H1 (cell line): ENCODE results near the gene CEP152. TPM values are rescaled to one million over a fixed set of nuclear protein-coding genes. Genes with fewer than 3 reads are reported as not detected.

Source experiments
- CTCF ChIA-PET: fragments of 300-600 bp; sonication (Branson Sonifier 250); formaldehyde crosslinking; loops from one replicate; lab custom pipeline; 2021; ENCODE audit not compliant: partially characterized antibody; lab: Charles Lee
- POLR2A ChIA-PET: fragments of 300-600 bp; sonication (Branson Sonifier 250); formaldehyde crosslinking; loops from one replicate; lab custom pipeline; 2021; ENCODE audit warnings: inconsistent platforms; ENCODE audit not compliant: partially characterized antibody; lab: Charles Lee
- DNase-seq, 2 experiments: peaks; one replicate each; pipeline versions ENCODE4 v3.0.0 to v3.0.0-alpha.2; 2010 to 2022; ENCODE audit warnings: low spot score in 2 of 2, low read depth in 1 of 2, mixed read lengths in 1 of 2
- FAIRE-seq: peaks from 2 replicates; lab custom pipeline; 2011; peaks lifted over from hg19 to GRCh38; lab: Jason Lieb, UNC
- H2AFZ ChIP-seq: 2 replicates; pipeline ENCODE4 v1.8.1; 2012; ENCODE audit warnings: low read length, inconsistent platforms
- H2AK5ac ChIP-seq: 2 replicates; pipeline ENCODE4 v1.6.1; 2013; ENCODE audit warnings: low read depth, low read length
- H2BK120ac ChIP-seq: replicated peaks from 2 replicates; pipeline ENCODE3; 2013; ENCODE audit warnings: low read depth, low read length, inconsistent platforms
- H2BK12ac ChIP-seq: 2 replicates; pipeline ENCODE4 v1.6.1; 2013; ENCODE audit warnings: low read depth, low read length
- H2BK15ac ChIP-seq: 2 replicates; pipeline ENCODE4 v1.6.1; 2013; ENCODE audit warnings: low read length
- H2BK20ac ChIP-seq: 2 replicates; pipeline ENCODE4 v1.6.1; 2013; ENCODE audit warnings: low read length
- H2BK5ac ChIP-seq: 2 replicates; pipeline ENCODE4 v1.6.1; 2013; ENCODE audit warnings: low read depth, low read length
- H3K14ac ChIP-seq: 2 replicates; pipeline ENCODE4 v1.6.1; 2013; ENCODE audit warnings: inconsistent platforms; ENCODE audit not compliant: insufficient read length
- H3K18ac ChIP-seq: 2 replicates; pipeline ENCODE4 v1.6.1; 2013; ENCODE audit warnings: low read length; ENCODE audit errors: extremely low read depth
- H3K23ac ChIP-seq: 2 replicates; pipeline ENCODE4 v1.6.1; 2013; ENCODE audit warnings: inconsistent platforms; ENCODE audit not compliant: insufficient read length
- H3K23me2 ChIP-seq: 2 replicates; pipeline ENCODE4 v1.6.1; 2013; ENCODE audit warnings: low read depth, low read length
- H3K27ac ChIP-seq: 2 replicates; pipeline ENCODE4 v1.6.1; 2011; ENCODE audit warnings: low read depth, low read length, inconsistent platforms
- H3K27me3 ChIP-seq, 4 experiments: replicated peaks in 1 of 4; 1 replicate in 1 of 4; 2 replicates in 3 of 4; pipeline versions ENCODE4 v1.6.1 to v1.8.1; 2011 to 2013; ENCODE audit warnings: low read length in 3 of 4, mild to moderate bottlenecking in 3 of 4, inconsistent platforms in 2 of 4, mixed read lengths in 2 of 4, moderate library complexity in 1 of 4; ENCODE audit not compliant: control insufficient read depth in 3 of 4, insufficient read depth in 3 of 4; ENCODE audit errors: extremely low read depth in 1 of 4
- H3K36me3 ChIP-seq, 4 experiments: 2 replicates each; pipeline versions ENCODE4 v1.6.1 to v1.8.1; 2011 to 2013; ENCODE audit warnings: mild to moderate bottlenecking in 4 of 4, low read length in 3 of 4, moderate library complexity in 2 of 4, control low read depth in 1 of 4, inconsistent platforms in 1 of 4; ENCODE audit not compliant: insufficient read depth in 4 of 4, control insufficient read depth in 2 of 4
- H3K4ac ChIP-seq: replicated peaks from 2 replicates; pipeline ENCODE3; 2013; ENCODE audit warnings: low read length, low read depth, mixed read lengths, inconsistent platforms; ENCODE audit not compliant: insufficient read length
- H3K4me1 ChIP-seq, 4 experiments: replicated peaks in 1 of 4; 1 replicate in 1 of 4; 2 replicates in 3 of 4; pipeline versions ENCODE4 v1.6.1 to v1.8.1; 2011 to 2013; ENCODE audit warnings: low read length in 3 of 4, inconsistent platforms in 2 of 4, mixed read lengths in 1 of 4; ENCODE audit not compliant: insufficient read depth in 4 of 4, control insufficient read depth in 3 of 4
- H3K4me2 ChIP-seq, 2 experiments: 2 replicates each; pipeline versions ENCODE4 v1.6.1 to v1.8.1; 2011 to 2013; ENCODE audit warnings: low read depth in 2 of 2, low read length in 2 of 2, control low read depth in 1 of 2, inconsistent platforms in 1 of 2, mild to moderate bottlenecking in 1 of 2; ENCODE audit not compliant: insufficient read depth in 1 of 2
- H3K4me3 ChIP-seq, 4 experiments: fragments of 200-600, 300-600 bp in 1 of 4; sonication (generic), shearing (Covaris generic), sonication (Bioruptor Twin) in 1 of 4; 2 replicates each; pipeline versions ENCODE4 v1.5.1 to v1.8.1; 2011 to 2016; ENCODE audit warnings: low read length in 4 of 4, low read depth in 3 of 4, control low read depth in 2 of 4, inconsistent platforms in 2 of 4, mild to moderate bottlenecking in 2 of 4, mixed read lengths in 1 of 4, moderate library complexity in 1 of 4; ENCODE audit not compliant: insufficient read depth in 2 of 4; ENCODE audit errors: extremely low read depth in 1 of 4
- H3K56ac ChIP-seq: replicated peaks from 2 replicates; pipeline ENCODE3; 2013; ENCODE audit warnings: low read depth, mild to moderate bottlenecking, mixed read lengths, low read length, inconsistent platforms; ENCODE audit not compliant: insufficient read length
- H3K79me1 ChIP-seq: 2 replicates; pipeline ENCODE4 v1.6.1; 2013; ENCODE audit warnings: low read depth, low read length, control low read depth
- H3K79me2 ChIP-seq, 2 experiments: 2 replicates each; pipeline versions ENCODE4 v1.6.1 to v1.8.1; 2012 to 2013; ENCODE audit warnings: low read length in 2 of 2, mild to moderate bottlenecking in 2 of 2, inconsistent platforms in 1 of 2; ENCODE audit not compliant: insufficient read depth in 2 of 2, control insufficient read depth in 1 of 2
- H3K9ac ChIP-seq, 4 experiments: replicated peaks in 1 of 4; 1 replicate in 1 of 4; 2 replicates in 3 of 4; pipeline versions ENCODE4 v1.6.1 to v1.8.1; 2011 to 2013; ENCODE audit warnings: low read depth in 3 of 4, low read length in 3 of 4, control low read depth in 2 of 4, mild to moderate bottlenecking in 2 of 4, moderate library complexity in 2 of 4, inconsistent platforms in 1 of 4; ENCODE audit errors: extremely low read depth in 1 of 4
- H3K9me3 ChIP-seq, 2 experiments: 2 replicates each; pipeline versions ENCODE4 v1.6.1 to v1.8.1; 2012 to 2013; ENCODE audit warnings: mild to moderate bottlenecking in 2 of 2, moderate library complexity in 2 of 2, control low read depth in 1 of 2, inconsistent platforms in 1 of 2, low read depth in 1 of 2, low read length in 1 of 2, mixed read lengths in 1 of 2; ENCODE audit not compliant: insufficient read depth in 2 of 2
- H4K20me1 ChIP-seq, 2 experiments: replicated peaks in 1 of 2; 2 replicates each; pipeline versions ENCODE3 to v1.8.1; 2011 to 2013; ENCODE audit warnings: inconsistent platforms in 2 of 2, low read length in 2 of 2, mild to moderate bottlenecking in 1 of 2; ENCODE audit not compliant: insufficient read depth in 2 of 2, control insufficient read depth in 1 of 2
- H4K5ac ChIP-seq: 2 replicates; pipeline ENCODE4 v1.6.1; 2013; ENCODE audit warnings: low read length, low read depth, mixed read lengths, inconsistent platforms; ENCODE audit not compliant: insufficient read length
- H4K8ac ChIP-seq: 2 replicates; pipeline ENCODE4 v1.8.0; 2013; ENCODE audit warnings: mild to moderate bottlenecking, moderate library complexity, low read length, inconsistent platforms; ENCODE audit not compliant: insufficient read depth; ENCODE audit errors: extremely low read depth
- H4K91ac ChIP-seq: replicated peaks from 2 replicates; pipeline ENCODE3; 2013; ENCODE audit warnings: low read length, mixed read lengths, inconsistent platforms; ENCODE audit not compliant: insufficient read length
- BCL11A ChIP-seq, 2 experiments: IDR thresholded peaks; one replicate each; pipeline ENCODE4 v1.6.1; 2011; ENCODE audit warnings: low read depth in 2 of 2, low read length in 2 of 2, mild to moderate bottlenecking in 2 of 2
- CTBP2 ChIP-seq: IDR thresholded peaks from 2 replicates; pipeline ENCODE4 v1.7.0; 2011; ENCODE audit warnings: borderline replicate concordance, mild to moderate bottlenecking, moderate library complexity, mixed read lengths, low read length; ENCODE audit not compliant: insufficient read depth, insufficient read length
- EGR1 ChIP-seq: IDR thresholded peaks from 2 replicates; pipeline ENCODE4 v1.6.1; 2011; ENCODE audit warnings: low read depth, low read length, borderline replicate concordance
- EP300 ChIP-seq, 2 experiments: IDR thresholded peaks; 1 replicate in 1 of 2; 2 replicates in 1 of 2; pipeline ENCODE4 v1.6.1; 2011 to 2012; ENCODE audit warnings: low read depth in 2 of 2, low read length in 2 of 2, mild to moderate bottlenecking in 2 of 2, borderline replicate concordance in 1 of 2, inconsistent platforms in 1 of 2, moderate library complexity in 1 of 2
- JUND ChIP-seq: IDR thresholded peaks from 2 replicates; pipeline ENCODE4 v1.6.1; 2011; ENCODE audit warnings: mild to moderate bottlenecking, improper control_type of control experiment, low read length
- KDM5A ChIP-seq: fragments of 200-600 bp; IDR thresholded peaks from 2 replicates; pipeline ENCODE4 v1.7.1; 2012; ENCODE audit warnings: mild to moderate bottlenecking, low read length, inconsistent platforms, mixed read lengths
- NANOG ChIP-seq: IDR thresholded peaks from 2 replicates; pipeline ENCODE4 v1.6.1; 2011; ENCODE audit warnings: low read length, low read depth, mild to moderate bottlenecking, inconsistent platforms; ENCODE audit not compliant: insufficient read depth, poor library complexity, severe bottlenecking
- POLR2A ChIP-seq, 2 experiments: IDR thresholded peaks; 1 replicate in 1 of 2; 2 replicates in 1 of 2; pipeline ENCODE4 v1.6.1; 2011; ENCODE audit warnings: low read depth in 2 of 2, low read length in 2 of 2, mild to moderate bottlenecking in 2 of 2; ENCODE audit errors: control extremely low read depth in 1 of 2
- RNF2 ChIP-seq: fragments of 200-900, 300-1000 bp; sonication (generic); IDR thresholded peaks from 2 replicates; pipeline ENCODE4 v1.7.1; 2016; ENCODE audit warnings: borderline replicate concordance, low read depth, mild to moderate bottlenecking, antibody characterized with exemption, low read length; ENCODE audit not compliant: poor library complexity, severe bottlenecking; ENCODE audit errors: missing control alignments
- SAP30 ChIP-seq: fragments of 300-600 bp; sonication (generic); IDR thresholded peaks from 2 replicates; pipeline ENCODE4 v1.7.1; 2012; ENCODE audit warnings: low read length, moderate library complexity, mild to moderate bottlenecking, inconsistent platforms; ENCODE audit not compliant: insufficient read depth, insufficient replicate concordance
- ZNF274 ChIP-seq: IDR thresholded peaks from 2 replicates; pipeline ENCODE4 v1.7.0; 2012; ENCODE audit warnings: low read length, borderline replicate concordance; ENCODE audit errors: extremely low read depth
- WGBS, 2 experiments: shearing (Covaris generic) in 1 of 2; methylation state at CpG; one replicate each; pipeline versions ENCODE4 v1.1.6 to v1.1.7; 2013 to 2015; ENCODE audit warnings: low lambda C conversion rate in 2 of 2, mixed read lengths in 2 of 2, inconsistent platforms in 1 of 2, low coverage in 1 of 2, missing lambda C conversion rate in 1 of 2; ENCODE audit not compliant: insufficient replicate concordance in 2 of 2, insufficient coverage in 1 of 2, insufficient read length in 1 of 2; ENCODE audit errors: extremely low coverage in 1 of 2, missing lambda C conversion rate in 1 of 2; 5-methylcytosine and 5-hydroxymethylcytosine counted together
- polyA plus RNA-seq, 7 experiments: library from polyadenylated mRNA; depleted of rRNA in 3 of 7; stranded (reverse) in 5 of 7; unstranded in 2 of 7; fragments of >200 nt in 5 of 7; fragments of 200-250 nt in 2 of 7; gene quantifications; 1 replicate in 5 of 7; 2 replicates in 1 of 7; 4 replicates in 1 of 7; pipeline versions ENCODE4 v1.2.1 to v1.2.3, GENCODE V29; 2011 to 2013; ENCODE audit warnings: missing spikeins in 2 of 7, mixed read lengths in 2 of 7
- total RNA-seq: library from RNA; stranded (reverse); fragmentation: NEBNext Ultra II Directional; extraction: Animal tissue kit (Norgen Biotek cat#: 25700); gene quantifications from 2 replicates; pipeline ENCODE4 v1.2.1, GENCODE V29; 2021
- TF ChIP-seq, protein P1 (sequence below): IDR thresholded peaks from 2 replicates; pipeline ENCODE4 v1.6.1; 2011; ENCODE audit warnings: low read depth, mild to moderate bottlenecking, low read length; ENCODE audit not compliant: insufficient read depth

CEP152 gene
- total and polyA plus RNA-seq, 2 of the 8 experiments (the other 6 are each of a cell fraction or from before 2014, with no cell fraction given) = 1.4 to 16.2 TPM

DNA sequence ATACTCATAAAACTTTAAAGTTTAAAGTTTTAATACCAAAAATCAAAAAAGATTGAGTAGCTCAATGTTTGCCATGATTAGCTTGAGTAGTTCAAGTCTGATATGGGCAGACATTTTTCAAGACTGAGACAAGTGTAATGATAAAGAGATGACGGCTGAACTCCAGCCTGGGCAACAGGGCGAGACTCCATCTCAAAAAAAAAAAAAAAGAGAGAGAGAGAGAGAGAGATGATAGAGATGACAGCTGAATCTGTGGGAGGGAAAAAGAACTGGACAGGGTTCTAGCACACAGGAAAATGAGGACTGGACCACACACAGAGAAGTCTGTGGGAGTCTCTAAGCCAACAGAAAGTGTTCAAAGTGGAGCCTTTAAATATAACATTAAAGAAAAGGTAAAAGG lies 25.2 kb downstream of the CEP152 start:
- Histone ChIP-seq H3K4ac (no peak overlapping the region), H3K4me1 (peaks cover 0 to 4% (median 1%) of the 10 kb centered on the region in 4 experiments; a peak in 1 of 7 replicates), H2AFZ (no peak overlapping the region), H4K5ac (no peak overlapping the region), H2BK120ac (no peak overlapping the region), H2BK12ac (no peak overlapping the region), H2AK5ac (no peak overlapping the region), H3K27me3 (no peaks in the 10 kb centered on the region), H3K36me3 (peaks cover 0 to 52% (median 15%) of the 10 kb centered on the region in 4 experiments; a peak in 6 of 8 replicates), H3K79me1 (no peaks in the 10 kb centered on the region), H3K4me3 (no peak overlapping the region), H3K9me3 (no peaks in the 10 kb centered on the region), H4K20me1 (peaks cover 3 to 4% of the 10 kb centered on the region in 2 experiments), H4K8ac (no peak overlapping the region), H3K23ac (no peak overlapping the region), H3K56ac (no peak overlapping the region), H3K79me2 (no peaks in the 10 kb centered on the region), H3K23me2 (no peaks in the 10 kb centered on the region), H2BK5ac (no peak overlapping the region), H4K91ac (no peak overlapping the region), H2BK15ac (no peak overlapping the region), H2BK20ac (no peak overlapping the region), H3K18ac (no peak overlapping the region), H3K27ac (no peak overlapping the region), H3K14ac (no peak overlapping the region), H3K4me2 (no peak overlapping the region), H3K9ac (no peak overlapping the region)
- 63% methylated on average over 1 of the region's 2 CpGs; no CpG with 5 or more reads in 1 of the 2 experiments for WGBS, 2 experiments
- FAIRE-seq (no peak), DNase-seq (no peak)
- ChIA-PET POLR2A (no interaction called here), CTCF (interaction anchor here (1.0 to 1.7 kb wide), 3 partner anchors 8 to 449 kb away, joined by 3 to 5 read pairs (median 3); no protein-coding TSS in a partner anchor)
- TF ChIP-seq CTBP2 (no peak), RNF2 (no peak), JUND (no peak), SAP30 (no peak), ZNF274 (no peak), NANOG (no peak), EGR1 (no peak), POLR2A (IDR thresholded peaks at IDR 0.05; ENCODE audit: control extremely low read depth in 1 of 2, low read depth in 2 of 2, low read length in 2 of 2) (no peak), EP300 (IDR thresholded peaks at IDR 0.05; ENCODE audit: borderline replicate concordance in 1 of 2, low read depth in 2 of 2, low read length in 2 of 2) (no peak), KDM5A (no peak), BCL11A (IDR thresholded peaks at IDR 0.05; ENCODE audit: low read depth in 2 of 2, low read length in 2 of 2) (no peak)
- TF ChIP-seq, protein P1, sequence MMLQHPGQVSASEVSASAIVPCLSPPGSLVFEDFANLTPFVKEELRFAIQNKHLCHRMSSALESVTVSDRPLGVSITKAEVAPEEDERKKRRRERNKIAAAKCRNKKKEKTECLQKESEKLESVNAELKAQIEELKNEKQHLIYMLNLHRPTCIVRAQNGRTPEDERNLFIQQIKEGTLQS = no peak
